Fibroblast of lung (primary cell): Measurements from ENCODE around the gene ANO6. TPM values are rescaled to one million over a fixed set of nuclear protein-coding genes. Genes with fewer than 3 reads are reported as not detected.
"Not testable (repeated sequence)": the region's sequence is repeated elsewhere in the genome, so short reads cannot be mapped to it uniquely, and the experiment has no call there.

Experiments used
- DNase-seq, 2 donors: peaks; one replicate each; pipeline versions ENCODE4 v3.0.0 to v3.0.0-alpha.2; 2010; ENCODE audit warnings: low read depth in 2 of 2
- H2AFZ ChIP-seq: 2 replicates; pipeline ENCODE4 v1.5.1; 2012; ENCODE audit warnings: low read length, control low read depth, inconsistent platforms
- H3K27ac ChIP-seq: 2 replicates; pipeline ENCODE4 v1.5.1; 2011; ENCODE audit warnings: low read length, control low read depth; ENCODE audit not compliant: insufficient read depth
- H3K27me3 ChIP-seq: 2 replicates; pipeline ENCODE4 v1.5.1; 2011; ENCODE audit warnings: mild to moderate bottlenecking, low read length; ENCODE audit not compliant: control insufficient read depth, insufficient read depth
- H3K36me3 ChIP-seq: 2 replicates; pipeline ENCODE4 v1.5.1; 2011; ENCODE audit warnings: low read length; ENCODE audit not compliant: control insufficient read depth, insufficient read depth
- H3K4me1 ChIP-seq: 2 replicates; pipeline ENCODE4 v1.5.1; 2011; ENCODE audit warnings: low read length; ENCODE audit not compliant: control insufficient read depth, insufficient read depth; ENCODE audit errors: extremely low read depth
- H3K4me2 ChIP-seq: 2 replicates; pipeline ENCODE4 v1.5.1; 2011; ENCODE audit warnings: low read length, control low read depth; ENCODE audit not compliant: insufficient read depth; ENCODE audit errors: extremely low read depth
- H3K4me3 ChIP-seq, 4 experiments: fragments of 200-600 bp in 1 of 4; sonication (generic) in 1 of 4; replicated peaks in 1 of 4; 2 replicates each; pipeline ENCODE4 v1.5.1; 2011 to 2016; ENCODE audit warnings: low read length in 4 of 4, low read depth in 3 of 4, mild to moderate bottlenecking in 3 of 4, control low read depth in 2 of 4, inconsistent platforms in 1 of 4, mixed read lengths in 1 of 4; ENCODE audit not compliant: insufficient read depth in 1 of 4; ENCODE audit errors: control extremely low read depth in 1 of 4
- H3K79me2 ChIP-seq: 2 replicates; pipeline ENCODE4 v1.5.1; 2012; ENCODE audit warnings: mild to moderate bottlenecking, low read length, inconsistent platforms; ENCODE audit not compliant: control insufficient read depth, insufficient read depth
- H3K9ac ChIP-seq: 2 replicates; pipeline ENCODE4 v1.5.1; 2011; ENCODE audit warnings: mild to moderate bottlenecking, low read length, control low read depth; ENCODE audit not compliant: insufficient read depth
- H3K9me3 ChIP-seq: 2 replicates; pipeline ENCODE4 v1.5.1; 2012; ENCODE audit warnings: low read depth, low read length; ENCODE audit not compliant: control insufficient read depth, insufficient read depth
- H4K20me1 ChIP-seq: 2 replicates; pipeline ENCODE4 v1.5.1; 2011; ENCODE audit warnings: low read length; ENCODE audit not compliant: control insufficient read depth, insufficient read depth; ENCODE audit errors: extremely low read depth
- EZH2 ChIP-seq: IDR thresholded peaks from 2 replicates; pipeline ENCODE4 v1.5.1; 2012; ENCODE audit warnings: low read length, control low read depth, mild to moderate bottlenecking; ENCODE audit errors: missing control alignments
- polyA plus RNA-seq, 2 donors: library from polyadenylated mRNA; depleted of rRNA in 1 of 2; stranded (reverse) in 1 of 2; unstranded in 1 of 2; fragments of >200 nt; gene quantifications; 2 replicates each; pipeline ENCODE4 v1.2.1, GENCODE V29; 2011 to 2012; ENCODE audit warnings: missing spikeins in 1 of 2
- total RNA-seq: library from RNA; depleted of rRNA; stranded (reverse); fragments of >200 nt; gene quantifications from 2 replicates; pipeline ENCODE4 v1.2.1, GENCODE V29; 2014
- TF ChIP-seq, protein P1 (sequence below), 2 donors: IDR thresholded peaks in 1 of 2; conservative IDR thresholded peaks in 1 of 2; 1 replicate in 1 of 2; 2 replicates in 1 of 2; pipeline ENCODE4 v1.5.1; 2011 to 2012; ENCODE audit warnings: low read length in 2 of 2, control low read depth in 1 of 2, inconsistent platforms in 1 of 2, low read depth in 1 of 2, mild to moderate bottlenecking in 1 of 2

ANO6 gene
- total and polyA plus RNA-seq, 2 donors (not counting 1 experiment from before 2014, with no cell fraction given), result 59.1 to 69.1 TPM

- Histone ChIP-seq H3K27ac (no peak overlapping the region), H3K4me3 (no peak overlapping the region), H3K4me2 (no peak overlapping the region), H3K9ac (no peak overlapping the region), H4K20me1 (no peaks in the 10 kb centered on the region), H3K9me3 (no peaks in the 10 kb centered on the region), H3K36me3 (no peaks in the 10 kb centered on the region), H3K27me3 (no peaks in the 10 kb centered on the region), H3K79me2 (peaks cover 16% of the 10 kb centered on the region), H2AFZ (no peak overlapping the region), H3K4me1 (peaks cover 7% of the 10 kb centered on the region)
- no peak for TF ChIP-seq EZH2
- TF ChIP-seq, protein P1, sequence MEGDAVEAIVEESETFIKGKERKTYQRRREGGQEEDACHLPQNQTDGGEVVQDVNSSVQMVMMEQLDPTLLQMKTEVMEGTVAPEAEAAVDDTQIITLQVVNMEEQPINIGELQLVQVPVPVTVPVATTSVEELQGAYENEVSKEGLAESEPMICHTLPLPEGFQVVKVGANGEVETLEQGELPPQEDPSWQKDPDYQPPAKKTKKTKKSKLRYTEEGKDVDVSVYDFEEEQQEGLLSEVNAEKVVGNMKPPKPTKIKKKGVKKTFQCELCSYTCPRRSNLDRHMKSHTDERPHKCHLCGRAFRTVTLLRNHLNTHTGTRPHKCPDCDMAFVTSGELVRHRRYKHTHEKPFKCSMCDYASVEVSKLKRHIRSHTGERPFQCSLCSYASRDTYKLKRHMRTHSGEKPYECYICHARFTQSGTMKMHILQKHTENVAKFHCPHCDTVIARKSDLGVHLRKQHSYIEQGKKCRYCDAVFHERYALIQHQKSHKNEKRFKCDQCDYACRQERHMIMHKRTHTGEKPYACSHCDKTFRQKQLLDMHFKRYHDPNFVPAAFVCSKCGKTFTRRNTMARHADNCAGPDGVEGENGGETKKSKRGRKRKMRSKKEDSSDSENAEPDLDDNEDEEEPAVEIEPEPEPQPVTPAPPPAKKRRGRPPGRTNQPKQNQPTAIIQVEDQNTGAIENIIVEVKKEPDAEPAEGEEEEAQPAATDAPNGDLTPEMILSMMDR (conservative IDR thresholded peaks at IDR 0.05 in 1 of 2, IDR thresholded peaks at IDR 0.05 in 1 of 2; ENCODE audit: low read depth in 1 of 2, low read length in 2 of 2), result no peak
- DNase-seq, result peak; percentile 55 to 68
These were observed 43.8 kb downstream of the ANO6 start for GRCh38 chr12:45259675-45260074.

- no peaks in the 10 kb centered on the region for H3K36me3 ChIP-seq
- H3K27ac ChIP-seq, result no peak overlapping the region
- H3K9me3 ChIP-seq, result no peaks in the 10 kb centered on the region
- no peaks in the 10 kb centered on the region for H4K20me1 ChIP-seq
- H3K4me3 ChIP-seq, result no peak overlapping the region
- peaks cover 16% of the 10 kb centered on the region for H3K79me2 ChIP-seq
- H3K27me3 ChIP-seq, result no peaks in the 10 kb centered on the region
- peaks cover 7% of the 10 kb centered on the region for H3K4me1 ChIP-seq
- TF ChIP-seq, protein P1 (conservative IDR thresholded peaks at IDR 0.05 in 1 of 2, IDR thresholded peaks at IDR 0.05 in 1 of 2; ENCODE audit: low read depth in 1 of 2, low read length in 2 of 2), result no peak
- no peak for TF ChIP-seq EZH2
- DNase-seq, result peak in 1 of 2 donors; percentile 73
- H2AFZ ChIP-seq, result no peak overlapping the region
- H3K9ac ChIP-seq, result no peak overlapping the region
- peak overlapping the region; percentile 8 for H3K4me2 ChIP-seq
These were observed 44.4 kb downstream of the ANO6 start for GRCh38 chr12:45260104-45260815.

GRCh38 chr12:45260854-45261253, 45.0 kb downstream of the ANO6 start:
- Histone ChIP-seq H3K79me2 (peaks cover 22% of the 10 kb centered on the region), H3K4me2 (no peak overlapping the region), H3K9me3 (no peaks in the 10 kb centered on the region), H3K36me3 (no peaks in the 10 kb centered on the region), H3K27ac (no peak overlapping the region), H3K4me1 (peaks cover 7% of the 10 kb centered on the region), H4K20me1 (no peaks in the 10 kb centered on the region), H3K4me3 (no peak overlapping the region), H3K27me3 (no peaks in the 10 kb centered on the region), H3K9ac (no peak overlapping the region), H2AFZ (no peak overlapping the region)
- no peak for DNase-seq
- no peak for TF ChIP-seq EZH2
- TF ChIP-seq, protein P1 (conservative IDR thresholded peaks at IDR 0.05 in 1 of 2, IDR thresholded peaks at IDR 0.05 in 1 of 2; ENCODE audit: low read depth in 1 of 2, low read length in 2 of 2), result no peak

GRCh38 chr12:45262185-45262584, 46.3 kb downstream of the ANO6 start:
- not testable (repeated sequence) for H3K27ac ChIP-seq, H3K27me3 ChIP-seq, H3K36me3 ChIP-seq, H2AFZ ChIP-seq, DNase-seq, H3K4me1 ChIP-seq, H3K9me3 ChIP-seq, H4K20me1 ChIP-seq, H3K9ac ChIP-seq, H3K4me2 ChIP-seq, H3K4me3 ChIP-seq
- H3K79me2 ChIP-seq, result peaks cover 18% of the 10 kb centered on the region
